GM21576 (cell line): ENCODE results near the gene NPNT.

Experiments used
- ATAC-seq: cut with Tn5 transposase; IDR thresholded peaks from one replicate; pipeline ENCODE4 v1.9.1; 2021; ENCODE audit warnings: mild to moderate bottlenecking, moderate library complexity; ENCODE audit not compliant: unreplicated experiment

Gene NPNT

DNA sequence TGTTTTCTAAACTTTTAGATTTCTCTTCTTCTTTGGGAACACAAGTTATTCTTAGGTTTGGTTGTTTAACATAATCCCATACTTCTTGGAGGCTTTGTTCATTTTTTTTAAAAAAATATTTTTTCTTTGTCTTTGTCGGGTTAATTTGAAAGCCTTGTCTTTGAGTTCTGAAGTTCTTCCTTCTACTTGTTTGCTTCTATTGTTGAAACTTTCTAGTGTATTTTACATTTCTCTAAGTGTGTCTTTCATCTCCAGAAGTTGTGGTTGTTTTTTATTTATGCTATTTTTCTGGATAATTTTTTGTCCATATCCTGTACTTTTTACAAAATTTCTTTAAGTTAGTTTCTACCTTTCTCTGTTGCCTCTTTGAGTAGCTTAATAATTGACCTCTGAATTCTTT lies 116.1 kb downstream of the NPNT start:
- no peak for ATAC-seq

- ATAC-seq = no peak
Measured at GRCh38 chr4:106017975-106018374, 122.7 kb downstream of the NPNT start.

DNA sequence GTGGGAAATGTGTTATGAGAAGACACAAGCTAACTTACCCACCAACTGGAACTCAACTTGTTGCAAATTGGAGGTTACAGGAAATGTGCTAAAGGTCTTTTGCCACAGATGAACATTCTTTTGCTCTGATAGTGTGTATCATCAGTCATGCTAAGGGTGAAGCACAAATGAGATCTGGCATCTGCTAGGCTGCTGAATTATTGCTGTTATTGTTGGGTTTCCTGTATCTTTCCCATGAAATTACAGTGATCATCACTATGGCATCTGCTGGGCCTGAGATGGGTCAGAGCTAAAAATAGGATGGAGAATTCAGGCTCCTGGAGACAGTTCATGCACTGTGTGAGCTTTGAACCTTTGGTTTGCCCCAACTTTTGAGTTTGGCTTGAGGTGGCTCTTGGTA lies 124.5 kb downstream of the NPNT start:
- ATAC-seq = no peak
